Activated gamma-delta T cell treated with Interleukin-2 at 50 U/mL for 16 hours (primary cell): Measurements from ENCODE around the gene PCDHA13.
"Not testable (repeated sequence)": the region's sequence is repeated elsewhere in the genome, so short reads cannot be mapped to it uniquely, and the experiment has no call there.

Source experiments
- DNase-seq: peaks from one replicate; pipeline ENCODE4 v3.0.0-alpha.2; 2020

PCDHA13 gene

GRCh38 chr5:140881889-140882590 lies at the start of gene PCDHA13:
Gene PCDHA13 (plus strand): TSS chr5:140882124. CDS start chr5:140882269, 145 bp downstream.
- DNase-seq = no peak

GRCh38 chr5:140833993-140834392 lies 47.9 kb upstream of the PCDHA13 start, which contains the start of gene PCDHA7:
Gene PCDHA7 (plus strand): TSS chr5:140834269. CDS start chr5:140834384, 115 bp downstream.
- DNase-seq = no peak

GRCh38 chr5:140834439-140835008 lies 47.4 kb upstream of the PCDHA13 start:
- DNase-seq = not testable (repeated sequence)

GRCh38 chr5:140835622-140836510 lies 46.1 kb upstream of the PCDHA13 start:
- DNase-seq = no peak

GRCh38 chr5:140840978-140841962 lies 40.7 kb upstream of the PCDHA13 start, which contains the start of gene PCDHA8:
Gene PCDHA8 (plus strand): TSS chr5:140841187. CDS start chr5:140841322, 135 bp downstream.
- no peak for DNase-seq

- no peak for DNase-seq
Measured at GRCh38 chr5:140842798-140843733, 38.9 kb upstream of the PCDHA13 start.

- not testable (repeated sequence) for DNase-seq
Measured at GRCh38 chr5:140848139-140849102, 33.5 kb upstream of the PCDHA13 start, which contains the start of gene PCDHA9. Gene PCDHA9 (plus strand): TSS chr5:140848382. CDS start chr5:140848496, 114 bp downstream.

GRCh38 chr5:140849831-140850634 lies 31.9 kb upstream of the PCDHA13 start:
- DNase-seq = not testable (repeated sequence)

GRCh38 chr5:140855772-140856674 lies 25.9 kb upstream of the PCDHA13 start, which contains the start of gene PCDHA10:
Gene PCDHA10 (plus strand): TSS chr5:140855897. CDS start chr5:140856049, 152 bp downstream.
- DNase-seq = no peak

- DNase-seq = no peak
Measured at GRCh38 chr5:140857177-140857986, 24.5 kb upstream of the PCDHA13 start.

- no peak for DNase-seq
Measured at GRCh38 chr5:140857987-140858240, 24.0 kb upstream of the PCDHA13 start.

GRCh38 chr5:140862441-140863295 lies 19.3 kb upstream of the PCDHA13 start:
- DNase-seq = no peak

GRCh38 chr5:140868721-140869554 lies 13.0 kb upstream of the PCDHA13 start, which contains the start of gene PCDHA11:
Gene PCDHA11 (plus strand): TSS chr5:140868957. CDS start chr5:140869104, 147 bp downstream.
- DNase-seq = no peak

- no peak for DNase-seq
Measured at GRCh38 chr5:140869555-140869886, 12.4 kb upstream of the PCDHA13 start.
